Activated CD4-positive, alpha-beta T cell treated with anti-CD3 and anti-CD28 coated beads, Interleukin-2, amount 50 U/mL, for 1 hour (primary cell): ENCODE results near the gene NEK11.

ENCODE experiments used
- DNase-seq: peaks from one replicate; pipeline ENCODE4 v3.0.0-alpha.2; 2020

Gene NEK11

DNA sequence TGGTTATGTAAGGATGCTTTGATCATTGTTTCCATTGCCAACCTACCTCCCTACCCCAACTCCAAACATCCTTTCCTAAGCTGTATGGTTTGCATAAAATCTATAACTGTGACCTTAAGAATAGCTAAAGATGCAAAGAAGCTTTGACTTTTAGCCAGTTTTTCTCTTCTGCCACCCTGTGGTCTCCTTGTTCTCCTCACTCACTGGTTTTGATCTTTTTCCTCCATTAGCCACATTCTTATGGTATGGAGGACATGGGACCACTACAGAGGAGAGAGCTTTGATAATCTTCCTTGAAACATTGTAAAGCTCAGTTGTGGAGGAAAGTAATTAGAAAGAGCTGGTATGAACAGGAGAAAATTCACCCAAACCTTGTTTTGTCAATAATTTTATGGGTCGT lies 115.9 kb downstream of the NEK11 start:
- no peak for DNase-seq

DNA sequence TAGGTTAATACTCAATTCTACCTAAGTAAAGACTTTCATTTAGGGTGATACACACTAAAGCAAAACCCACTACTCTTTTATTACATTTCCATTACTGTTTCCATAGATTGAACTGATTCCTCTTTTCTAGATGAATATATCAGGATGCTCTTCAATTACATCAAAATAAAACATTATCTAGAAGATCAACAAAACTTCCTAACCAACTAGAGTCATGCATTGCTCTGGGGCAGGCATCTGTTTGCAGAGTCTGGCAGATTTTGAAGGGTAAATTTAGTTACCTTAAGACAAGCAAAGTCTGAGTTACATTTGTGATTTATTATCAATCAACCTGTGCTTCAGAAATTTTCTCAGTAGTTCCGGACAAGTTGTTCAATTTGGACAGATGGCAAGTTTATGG lies 117.1 kb downstream of the NEK11 start:
- no peak for DNase-seq

DNA sequence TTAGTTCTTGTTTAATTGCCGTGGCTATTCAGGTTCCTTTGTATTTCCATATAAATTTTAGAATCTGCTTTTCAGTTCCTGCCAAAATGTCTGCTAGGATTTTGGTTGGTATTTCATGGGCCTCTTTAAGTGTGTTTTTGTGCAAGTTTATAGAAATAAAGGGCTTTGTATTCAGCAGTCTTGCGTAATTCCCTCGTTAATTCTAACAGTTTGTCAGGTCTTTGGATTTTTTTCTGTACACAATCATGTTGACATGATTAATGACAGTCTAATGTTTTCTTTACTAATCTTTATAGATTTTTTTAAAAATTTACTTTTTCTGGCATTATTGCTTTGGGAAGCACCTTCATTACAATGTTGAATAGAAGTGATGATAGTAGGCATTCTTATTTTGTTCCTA lies 120.9 kb downstream of the NEK11 start:
- no peak for DNase-seq

DNA sequence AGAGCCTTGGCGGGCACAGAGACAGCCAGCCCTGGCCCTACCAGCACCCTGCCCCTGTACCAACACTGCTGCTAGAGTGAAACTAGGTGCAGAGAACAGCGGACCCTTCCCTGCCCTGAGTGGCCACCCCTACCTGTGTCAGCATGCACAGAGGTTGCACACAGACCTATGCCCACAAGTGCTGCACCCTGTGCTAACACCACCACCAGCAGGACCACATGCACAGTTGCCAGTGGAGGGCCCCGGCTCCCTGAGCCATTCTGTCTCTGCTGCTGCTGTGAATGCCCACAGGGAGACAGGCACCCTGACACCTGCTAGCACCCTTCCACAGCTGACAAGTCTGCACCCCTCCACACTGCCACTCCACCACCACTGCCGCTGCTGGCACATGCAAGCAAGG lies 131.8 kb downstream of the NEK11 start:
- DNase-seq, result no peak

GRCh38 chr3:131162516-131162915 lies 135.8 kb downstream of the NEK11 start:
- DNase-seq, result no peak

DNA sequence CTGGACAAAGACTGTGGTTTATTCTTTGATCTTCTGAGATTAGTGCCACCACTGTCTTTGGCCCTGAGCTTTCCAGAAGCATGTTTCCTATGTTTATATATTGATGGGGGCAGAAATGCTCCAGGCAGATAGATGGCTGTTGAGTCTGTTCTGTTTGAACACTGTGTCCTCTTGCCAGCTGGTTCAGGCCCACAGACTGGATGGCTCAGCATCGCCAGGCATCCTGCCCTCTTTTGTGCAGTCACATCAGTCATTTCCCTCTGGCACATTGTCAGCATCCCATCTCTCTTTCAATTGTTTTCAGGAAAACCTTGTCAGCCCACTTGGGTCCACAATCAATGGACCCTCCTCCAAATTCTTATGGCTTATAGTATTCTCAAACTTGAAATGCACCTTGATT lies 141.2 kb downstream of the NEK11 start:
- DNase-seq, result no peak

- no peak for DNase-seq
These were observed 142.7 kb downstream of the NEK11 start for GRCh38 chr3:131169331-131169730.

DNA sequence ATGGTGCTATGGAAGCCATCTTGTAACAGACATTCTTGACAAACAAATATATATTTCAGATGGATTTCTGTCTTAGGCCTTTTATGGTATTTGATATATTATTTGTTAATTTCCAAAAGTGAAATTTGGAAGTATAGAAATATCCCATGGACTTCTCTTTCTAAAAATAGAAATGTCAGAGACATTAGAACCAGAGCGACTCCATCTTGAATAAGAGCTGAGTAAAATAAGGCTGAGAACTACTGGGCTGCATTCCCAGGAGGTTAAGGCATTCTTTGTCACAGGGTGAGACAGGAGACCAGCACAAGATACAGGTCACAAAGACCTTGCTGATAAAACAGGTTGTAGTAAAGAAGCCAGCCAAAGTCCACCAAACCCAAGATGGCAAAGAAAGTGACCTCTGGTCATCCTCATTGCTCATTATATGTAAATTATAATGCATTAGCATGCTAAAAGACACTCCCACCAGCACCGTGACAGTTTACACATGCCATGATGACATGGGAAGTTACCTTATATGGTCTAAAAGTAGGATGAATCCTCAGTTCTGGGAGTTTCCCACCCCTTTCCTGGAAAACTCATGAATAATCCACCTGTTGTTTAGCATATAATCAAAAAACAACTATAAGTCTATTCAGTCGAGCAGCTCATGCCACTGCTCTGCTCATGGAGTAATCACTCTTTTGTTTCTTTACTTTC lies 146.0 kb downstream of the NEK11 start:
- no peak for DNase-seq

DNA sequence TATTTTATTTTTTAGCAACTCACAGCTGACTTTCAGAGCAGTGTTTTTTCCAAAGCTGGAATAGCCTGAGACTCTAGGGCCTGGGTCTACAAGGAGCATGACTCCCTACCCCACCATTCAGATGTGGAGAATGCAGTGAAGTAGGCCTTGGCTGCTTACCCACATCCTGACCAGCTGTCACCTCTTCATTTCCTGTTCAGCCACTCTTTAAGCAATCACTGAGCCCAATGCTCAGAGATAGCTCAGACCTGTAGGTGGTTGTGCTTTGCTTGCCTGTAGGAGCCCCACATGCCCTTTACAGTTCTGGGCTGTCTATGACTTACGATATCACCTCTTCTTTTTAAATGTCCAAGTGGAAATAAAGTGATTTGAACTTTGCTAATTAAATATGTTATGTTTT lies 148.1 kb downstream of the NEK11 start:
- DNase-seq, result no peak

DNA sequence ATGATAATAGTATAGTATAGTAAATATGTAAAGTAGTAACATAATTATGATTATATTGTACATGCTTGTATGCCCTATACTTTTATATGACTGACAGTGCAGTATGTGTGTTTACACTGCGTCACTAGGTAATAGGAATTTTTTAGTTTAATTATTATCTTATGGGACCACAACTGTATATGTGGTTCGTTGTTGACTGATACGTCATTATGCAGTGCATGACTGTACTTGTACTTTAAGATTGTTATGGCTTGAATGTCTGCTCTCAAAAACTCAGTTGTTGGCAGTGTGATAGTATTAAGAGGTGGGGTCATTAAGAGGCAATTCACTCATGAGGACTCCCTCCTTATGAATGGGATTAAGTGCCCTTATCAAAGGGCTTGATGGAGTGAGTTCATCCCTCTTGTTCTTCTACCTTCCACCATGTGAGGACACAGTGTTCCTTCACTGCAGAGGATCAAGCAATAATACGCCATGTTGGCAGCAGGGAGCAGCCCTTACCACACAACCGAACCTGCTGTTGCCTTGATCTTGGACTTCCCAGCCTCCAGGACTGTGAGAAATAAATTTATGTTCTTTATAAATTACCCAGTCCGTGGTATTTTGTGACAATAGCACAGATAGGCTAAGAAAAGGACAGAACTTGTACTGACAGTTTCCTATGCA lies 152.2 kb downstream of the NEK11 start:
- no peak for DNase-seq

- DNase-seq, result no peak
These were observed 166.0 kb downstream of the NEK11 start for GRCh38 chr3:131192701-131193100.

DNA sequence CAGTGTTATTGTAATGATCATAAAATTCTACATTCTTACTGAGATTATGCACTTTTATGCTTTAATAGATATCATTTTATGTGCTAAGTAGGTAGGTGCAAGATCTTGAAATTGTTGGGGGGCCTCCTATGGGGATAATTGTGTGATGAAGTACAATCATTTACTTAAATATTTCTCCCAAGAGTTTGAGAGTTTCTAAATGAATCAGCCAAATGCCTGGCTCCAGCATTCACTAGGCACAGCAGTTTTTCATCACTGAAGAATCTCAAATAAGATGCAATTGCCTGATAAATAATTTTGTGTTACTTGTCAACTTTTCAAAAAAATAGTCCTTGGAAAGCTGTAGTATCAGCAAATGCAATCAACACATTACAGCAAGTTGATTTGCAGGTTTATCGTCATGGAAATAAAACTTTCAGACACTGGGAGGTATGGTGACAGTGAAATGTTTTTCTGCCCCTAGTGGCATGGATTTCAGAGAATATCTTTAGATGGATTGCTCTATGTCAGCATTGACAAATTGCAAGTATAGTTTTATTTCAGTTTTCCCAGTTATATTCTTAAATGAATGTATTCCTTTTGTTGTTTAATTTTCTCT lies 167.1 kb downstream of the NEK11 start:
- no peak for DNase-seq

DNA sequence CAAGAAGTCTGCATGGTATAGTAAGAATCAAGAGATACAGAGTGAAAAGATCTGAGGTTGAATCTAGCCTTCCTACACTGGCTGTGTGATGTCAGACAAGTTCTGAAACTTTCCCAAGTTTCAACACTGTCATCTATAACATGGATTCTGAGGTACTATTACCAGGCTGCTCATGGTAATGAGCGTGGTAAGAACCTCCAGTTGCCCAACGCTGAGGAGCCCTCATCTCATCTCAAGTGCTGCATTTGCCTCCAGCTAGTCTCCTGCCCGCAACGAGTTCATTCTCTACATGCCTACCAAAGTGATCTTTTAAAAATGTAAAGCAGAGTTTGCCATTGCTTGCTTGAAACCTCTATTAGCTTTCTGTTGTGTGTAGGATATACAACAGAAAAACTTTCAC lies 168.1 kb downstream of the NEK11 start:
- DNase-seq, result no peak

DNA sequence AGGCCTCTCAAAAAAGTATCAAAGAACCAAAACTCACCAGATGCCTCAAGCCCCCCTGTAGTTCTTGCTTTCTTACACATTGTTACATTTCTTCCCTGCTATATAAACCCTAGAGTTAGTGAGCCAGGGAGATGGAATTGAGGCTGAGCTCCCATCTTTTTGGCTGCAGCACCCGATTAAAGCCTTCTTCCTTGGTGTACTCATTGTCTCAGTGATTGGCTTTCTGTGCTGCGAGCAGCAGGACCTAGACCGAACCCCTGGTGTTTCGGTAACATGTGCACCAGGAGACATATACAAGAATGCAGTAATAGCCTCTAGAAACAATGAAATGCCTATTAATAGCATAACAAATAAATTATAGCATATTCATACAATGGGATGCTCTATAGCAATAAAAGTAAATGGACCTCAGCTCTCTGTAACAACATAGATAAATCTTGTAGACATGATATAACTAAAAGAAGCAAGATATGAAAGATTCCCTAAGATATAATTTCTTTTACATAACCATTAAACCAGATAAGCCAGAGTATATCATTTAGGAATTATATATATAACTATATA lies 174.0 kb downstream of the NEK11 start:
- no peak for DNase-seq

- no peak for DNase-seq
These were observed 189.7 kb downstream of the NEK11 start for GRCh38 chr3:131216330-131216729.

- no peak for DNase-seq
These were observed 190.1 kb downstream of the NEK11 start for GRCh38 chr3:131216801-131217200.

GRCh38 chr3:131217296-131217741 lies 190.6 kb downstream of the NEK11 start:
- no peak for DNase-seq

- no peak for DNase-seq
These were observed 191.5 kb downstream of the NEK11 start for GRCh38 chr3:131218196-131218595.

GRCh38 chr3:131221731-131222130 lies 195.1 kb downstream of the NEK11 start:
- no peak for DNase-seq

- DNase-seq, result no peak
These were observed 195.9 kb downstream of the NEK11 start for GRCh38 chr3:131222599-131222998.

DNA sequence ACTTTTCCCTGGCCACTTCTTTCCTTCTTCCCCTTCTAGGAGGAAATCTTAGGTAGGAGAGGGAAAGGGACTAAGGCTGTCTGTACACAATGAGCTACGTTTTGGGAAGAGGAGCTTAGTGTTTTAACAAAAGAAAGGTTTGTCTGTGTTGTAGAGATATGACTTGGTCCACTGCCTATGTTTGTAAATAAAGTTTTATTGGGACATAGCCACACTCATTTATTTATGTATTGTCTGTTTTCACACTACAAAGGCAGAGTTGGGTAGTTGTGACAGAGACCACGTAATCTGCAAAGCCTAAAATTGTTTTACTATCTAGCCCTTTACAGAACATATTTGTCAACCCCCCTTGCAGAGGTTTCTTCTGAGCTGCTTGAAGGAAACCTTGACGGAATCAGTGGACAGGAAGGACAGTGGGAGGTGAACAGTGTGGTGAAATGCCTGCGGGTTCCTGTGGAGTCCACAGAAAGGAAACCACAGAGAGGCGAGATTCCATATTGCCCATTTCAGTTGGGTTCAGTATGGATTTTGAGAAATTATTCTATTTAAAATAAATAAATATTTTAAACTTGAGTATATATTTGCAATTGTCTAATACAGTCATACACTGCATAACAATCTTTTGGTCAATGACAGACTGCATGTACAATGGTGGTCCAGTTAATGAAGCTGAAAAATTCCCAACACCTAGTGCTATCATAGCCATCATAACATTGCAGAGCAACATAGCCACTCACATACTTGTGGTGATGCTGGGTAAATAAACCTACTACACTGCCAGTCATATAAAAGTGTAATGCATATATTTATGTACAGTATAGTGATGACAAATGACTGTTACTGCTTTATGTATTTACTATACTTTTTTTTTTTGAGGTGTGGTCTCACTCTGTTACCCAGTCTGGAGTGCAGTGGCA lies 197.0 kb downstream of the NEK11 start:
- no peak for DNase-seq

DNA sequence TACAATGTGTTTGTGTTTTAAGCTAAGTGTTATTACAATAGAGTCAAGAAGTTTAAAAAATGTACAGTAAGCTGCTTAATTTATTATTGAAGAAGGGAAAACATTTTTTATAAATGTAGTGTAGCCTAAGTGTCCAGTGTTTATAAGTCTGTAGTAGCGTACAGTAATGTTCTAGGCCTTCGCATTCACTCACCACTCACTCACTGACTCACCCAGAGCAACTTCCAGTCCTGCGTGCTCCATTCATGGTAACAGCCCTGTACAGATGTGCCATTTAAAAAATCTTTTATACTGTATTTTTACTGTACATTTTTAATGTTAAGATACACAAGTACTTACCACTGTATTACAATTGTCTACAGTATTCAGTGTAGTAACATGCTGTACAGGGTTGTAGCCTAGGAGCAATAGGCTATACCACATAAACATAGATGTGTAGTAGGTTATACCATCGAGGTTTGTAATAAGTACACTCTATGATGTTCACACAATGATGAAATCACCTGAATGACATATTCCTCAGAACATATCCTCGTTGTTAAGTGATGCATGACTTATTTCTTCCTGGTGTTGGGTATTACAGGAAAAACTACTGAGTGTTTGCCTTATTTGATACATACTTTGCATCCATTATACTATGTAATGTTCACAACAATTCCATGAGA lies 198.3 kb downstream of the NEK11 start:
- no peak for DNase-seq
